Peyer's patch (tissue), 4 donors: Measurements from ENCODE around the gene ADGRG1.

Experiments
- POLR2A ChIP-seq, 2 donors: fragments of 450-650 bp; IDR thresholded peaks; one replicate each; pipeline ENCODE4 v1.5.1; 2017; ENCODE audit warnings: antibody characterized with exemption in 2 of 2, mild to moderate bottlenecking in 2 of 2, moderate library complexity in 2 of 2
- TF ChIP-seq, protein P1 (sequence below), 6 experiments: fragments of 450-650 bp in 4 of 6; fragments of 200-600 bp in 2 of 6; sonication (generic) in 1 of 6; IDR thresholded peaks; one replicate each; pipeline ENCODE4 v1.5.1; 2017 to 2019; ENCODE audit warnings: antibody characterized with exemption in 6 of 6, mild to moderate bottlenecking in 3 of 6, moderate library complexity in 1 of 6

DNA sequence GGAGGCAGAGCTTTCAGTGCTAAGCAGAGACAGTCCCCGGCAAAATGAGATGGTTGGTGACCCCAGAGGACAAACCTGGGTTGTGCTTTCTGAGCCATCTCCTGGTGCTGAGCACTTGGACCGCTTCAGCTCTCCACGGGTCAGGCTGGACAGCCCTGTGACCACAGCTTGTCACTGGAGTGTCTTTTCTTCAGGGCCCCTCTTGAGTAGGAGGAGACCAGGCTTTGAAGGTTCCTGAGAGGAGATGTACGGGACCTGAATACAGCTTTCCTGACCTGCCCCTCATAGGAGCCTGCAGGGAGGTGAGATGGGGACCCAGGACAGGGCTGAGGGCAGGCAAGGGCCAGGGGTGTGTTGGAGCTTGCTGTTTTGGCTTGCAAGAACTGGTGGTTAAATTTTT is 17.8 kb upstream of the ADGRG1 start:
- TF ChIP-seq, protein P1, sequence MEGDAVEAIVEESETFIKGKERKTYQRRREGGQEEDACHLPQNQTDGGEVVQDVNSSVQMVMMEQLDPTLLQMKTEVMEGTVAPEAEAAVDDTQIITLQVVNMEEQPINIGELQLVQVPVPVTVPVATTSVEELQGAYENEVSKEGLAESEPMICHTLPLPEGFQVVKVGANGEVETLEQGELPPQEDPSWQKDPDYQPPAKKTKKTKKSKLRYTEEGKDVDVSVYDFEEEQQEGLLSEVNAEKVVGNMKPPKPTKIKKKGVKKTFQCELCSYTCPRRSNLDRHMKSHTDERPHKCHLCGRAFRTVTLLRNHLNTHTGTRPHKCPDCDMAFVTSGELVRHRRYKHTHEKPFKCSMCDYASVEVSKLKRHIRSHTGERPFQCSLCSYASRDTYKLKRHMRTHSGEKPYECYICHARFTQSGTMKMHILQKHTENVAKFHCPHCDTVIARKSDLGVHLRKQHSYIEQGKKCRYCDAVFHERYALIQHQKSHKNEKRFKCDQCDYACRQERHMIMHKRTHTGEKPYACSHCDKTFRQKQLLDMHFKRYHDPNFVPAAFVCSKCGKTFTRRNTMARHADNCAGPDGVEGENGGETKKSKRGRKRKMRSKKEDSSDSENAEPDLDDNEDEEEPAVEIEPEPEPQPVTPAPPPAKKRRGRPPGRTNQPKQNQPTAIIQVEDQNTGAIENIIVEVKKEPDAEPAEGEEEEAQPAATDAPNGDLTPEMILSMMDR (IDR thresholded peaks at IDR 0.05), result no peak
- no peak for TF ChIP-seq POLR2A (IDR thresholded peaks at IDR 0.05)
